Measurements from ENCODE around the gene FAM186B.

- TF ChIP-seq ZNF239 (tag by site-specific recombination; IDR thresholded peaks at IDR 0.05) (no peak), ZNF549 (tag by site-specific recombination; IDR thresholded peaks at IDR 0.05) (no peak), ZNF394 (tag by site-specific recombination; IDR thresholded peaks at IDR 0.05; ENCODE audit: borderline replicate concordance) (no peak), INSM2 (tag by site-specific recombination; IDR thresholded peaks at IDR 0.05) (no peak), ZNF704 (tag by site-specific recombination; IDR thresholded peaks at IDR 0.05) (no peak), ZNF19 (tag by site-specific recombination; IDR thresholded peaks at IDR 0.05; ENCODE audit: low read depth) (no peak), ZNF785 (tag by site-specific recombination; IDR thresholded peaks at IDR 0.05) (no peak), ZEB2 (tag by site-specific recombination; IDR thresholded peaks at IDR 0.05) (no peak), ZNF624 (tag by site-specific recombination; IDR thresholded peaks at IDR 0.05) (no peak), ZBTB6 (tag by site-specific recombination; IDR thresholded peaks at IDR 0.05) (no peak), ZNF274 (IDR thresholded peaks at IDR 0.05; ENCODE audit: low read length) (no peak), ZNF274 (tag by site-specific recombination; IDR thresholded peaks at IDR 0.05; ENCODE audit: borderline replicate concordance) (no peak)
- TF ChIP-seq, protein P1, sequence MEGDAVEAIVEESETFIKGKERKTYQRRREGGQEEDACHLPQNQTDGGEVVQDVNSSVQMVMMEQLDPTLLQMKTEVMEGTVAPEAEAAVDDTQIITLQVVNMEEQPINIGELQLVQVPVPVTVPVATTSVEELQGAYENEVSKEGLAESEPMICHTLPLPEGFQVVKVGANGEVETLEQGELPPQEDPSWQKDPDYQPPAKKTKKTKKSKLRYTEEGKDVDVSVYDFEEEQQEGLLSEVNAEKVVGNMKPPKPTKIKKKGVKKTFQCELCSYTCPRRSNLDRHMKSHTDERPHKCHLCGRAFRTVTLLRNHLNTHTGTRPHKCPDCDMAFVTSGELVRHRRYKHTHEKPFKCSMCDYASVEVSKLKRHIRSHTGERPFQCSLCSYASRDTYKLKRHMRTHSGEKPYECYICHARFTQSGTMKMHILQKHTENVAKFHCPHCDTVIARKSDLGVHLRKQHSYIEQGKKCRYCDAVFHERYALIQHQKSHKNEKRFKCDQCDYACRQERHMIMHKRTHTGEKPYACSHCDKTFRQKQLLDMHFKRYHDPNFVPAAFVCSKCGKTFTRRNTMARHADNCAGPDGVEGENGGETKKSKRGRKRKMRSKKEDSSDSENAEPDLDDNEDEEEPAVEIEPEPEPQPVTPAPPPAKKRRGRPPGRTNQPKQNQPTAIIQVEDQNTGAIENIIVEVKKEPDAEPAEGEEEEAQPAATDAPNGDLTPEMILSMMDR (tag by site-specific recombination; IDR thresholded peaks at IDR 0.05), result no peak
- TF ChIP-seq, protein P2, sequence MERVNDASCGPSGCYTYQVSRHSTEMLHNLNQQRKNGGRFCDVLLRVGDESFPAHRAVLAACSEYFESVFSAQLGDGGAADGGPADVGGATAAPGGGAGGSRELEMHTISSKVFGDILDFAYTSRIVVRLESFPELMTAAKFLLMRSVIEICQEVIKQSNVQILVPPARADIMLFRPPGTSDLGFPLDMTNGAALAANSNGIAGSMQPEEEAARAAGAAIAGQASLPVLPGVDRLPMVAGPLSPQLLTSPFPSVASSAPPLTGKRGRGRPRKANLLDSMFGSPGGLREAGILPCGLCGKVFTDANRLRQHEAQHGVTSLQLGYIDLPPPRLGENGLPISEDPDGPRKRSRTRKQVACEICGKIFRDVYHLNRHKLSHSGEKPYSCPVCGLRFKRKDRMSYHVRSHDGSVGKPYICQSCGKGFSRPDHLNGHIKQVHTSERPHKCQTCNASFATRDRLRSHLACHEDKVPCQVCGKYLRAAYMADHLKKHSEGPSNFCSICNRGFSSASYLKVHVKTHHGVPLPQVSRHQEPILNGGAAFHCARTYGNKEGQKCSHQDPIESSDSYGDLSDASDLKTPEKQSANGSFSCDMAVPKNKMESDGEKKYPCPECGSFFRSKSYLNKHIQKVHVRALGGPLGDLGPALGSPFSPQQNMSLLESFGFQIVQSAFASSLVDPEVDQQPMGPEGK (tag by site-specific recombination; IDR thresholded peaks at IDR 0.05), result no peak
Measured at GRCh38 chr12:49545815-49546214, 59.6 kb downstream of the FAM186B start.

Measured in HEK293 (cell line).